K562 (cell line): ENCODE measurements around the gene GNAL. TPM values are rescaled to one million over a fixed set of nuclear protein-coding genes. Genes with fewer than 3 reads are reported as not detected.

Experiments used
- ATF3 ChIP-seq, 2 experiments: fragments of 450-650 bp in 1 of 2; sonication (generic) in 1 of 2; formaldehyde crosslinking in 1 of 2; IDR thresholded peaks in 1 of 2; conservative IDR thresholded peaks in 1 of 2; 2 replicates each; pipeline versions ENCODE4 v1.6.1 to v1.8.1; 2016 to 2023; ENCODE audit warnings: mild to moderate bottlenecking in 2 of 2, moderate library complexity in 2 of 2, inconsistent platforms in 1 of 2, missing genetic modification reagents in 1 of 2
- ATF4 ChIP-seq: fragments of 450-650 bp; formaldehyde crosslinking; IDR thresholded peaks from 2 replicates; pipeline ENCODE4 v1.4.0; 2022; ENCODE audit warnings: mild to moderate bottlenecking, moderate library complexity
- CREM ChIP-seq: IDR thresholded peaks from 2 replicates; pipeline ENCODE4 v1.6.1; 2014; ENCODE audit warnings: antibody characterized with exemption, low read depth
- GATAD2B ChIP-seq: fragments of 450-650 bp; IDR thresholded peaks from 2 replicates; pipeline ENCODE4 v1.6.1; 2017; ENCODE audit warnings: mild to moderate bottlenecking, borderline replicate concordance
- GTF2B ChIP-seq: IDR thresholded peaks from 2 replicates; pipeline ENCODE4 v1.6.1; 2011; ENCODE audit not compliant: insufficient read length; ENCODE audit errors: extremely low read depth
- GTF3C2 ChIP-seq: IDR thresholded peaks from 3 replicates; pipeline ENCODE4 v1.6.1; 2011; ENCODE audit warnings: borderline replicate concordance, mild to moderate bottlenecking, moderate library complexity; ENCODE audit not compliant: insufficient read length; ENCODE audit errors: extremely low read depth
- KDM5B ChIP-seq: fragments of 200-600 bp; sonication (generic); IDR thresholded peaks from 2 replicates; pipeline ENCODE4 v1.6.1; 2012; ENCODE audit warnings: low read depth, mild to moderate bottlenecking, moderate library complexity, low read length, control low read depth, inconsistent platforms; ENCODE audit not compliant: insufficient replicate concordance
- NFIC ChIP-seq: fragments of 450-650 bp; IDR thresholded peaks from 2 replicates; pipeline ENCODE4 v1.6.1; 2017; ENCODE audit warnings: mild to moderate bottlenecking, inconsistent platforms
- NONO ChIP-seq, 2 experiments: fragments of 200-400 bp in 1 of 2; fragments of 450-650 bp in 1 of 2; formaldehyde crosslinking in 1 of 2; IDR thresholded peaks; 2 replicates each; pipeline ENCODE4 v1.6.1; 2017; ENCODE audit warnings: low read depth in 2 of 2, mild to moderate bottlenecking in 2 of 2, moderate library complexity in 2 of 2, low read length in 1 of 2
- POLR2B ChIP-seq: fragments of 450-650 bp; IDR thresholded peaks from 2 replicates; pipeline ENCODE4 v1.6.1; 2018; ENCODE audit warnings: low read depth; ENCODE audit not compliant: partially characterized antibody
- RBFOX2 ChIP-seq: fragments of 200-400 bp; formaldehyde crosslinking; IDR thresholded peaks from 2 replicates; pipeline ENCODE4 v1.6.1; 2017; ENCODE audit warnings: low read depth, mild to moderate bottlenecking, low read length, moderate library complexity
- SP1 ChIP-seq: sonication (generic); formaldehyde crosslinking; IDR thresholded peaks from 2 replicates; pipeline ENCODE4 v1.8.1; 2022; ENCODE audit warnings: mild to moderate bottlenecking, missing genetic modification reagents
- SUPT5H ChIP-seq: fragments of 450-650 bp; IDR thresholded peaks from 2 replicates; pipeline ENCODE4 v1.6.1; 2016
- ZBTB33 ChIP-seq: sonication (generic); formaldehyde crosslinking; IDR thresholded peaks from 2 replicates; pipeline ENCODE4 v1.8.1; 2023; ENCODE audit warnings: mild to moderate bottlenecking, missing genetic modification reagents
- ZNF12 ChIP-seq: sonication (generic); formaldehyde crosslinking; IDR thresholded peaks from 2 replicates; pipeline ENCODE4 v1.4.0; 2020; ENCODE audit warnings: mild to moderate bottlenecking, missing genetic modification reagents
- ZNF232 ChIP-seq: sonication (generic); formaldehyde crosslinking; IDR thresholded peaks from 2 replicates; pipeline ENCODE4 v1.8.0; 2022; ENCODE audit warnings: mild to moderate bottlenecking, missing genetic modification reagents
- ZNF277 ChIP-seq: fragments of 250-450 bp; sonication (Bioruptor Pico); IDR thresholded peaks from 2 replicates; pipeline ENCODE4 v1.8.0; 2022; ENCODE audit warnings: inconsistent platforms, mild to moderate bottlenecking, moderate library complexity, borderline replicate concordance
- ZNF586 ChIP-seq: fragments of 450-650 bp; formaldehyde crosslinking; conservative IDR thresholded peaks from 2 replicates; pipeline ENCODE4 v1.4.0; 2020; ENCODE audit warnings: mild to moderate bottlenecking, moderate library complexity
- polyA plus RNA-seq, 8 experiments: library from polyadenylated mRNA; depleted of rRNA in 4 of 8; stranded (reverse) in 5 of 8; unstranded in 3 of 8; fragments of >200 nt; fragmentation: Nextera tagmentation in 2 of 8; fragmentation: Illumina TruSeq in 1 of 8; extraction: Ambion mirVana in 2 of 8; extraction: Trizol in 1 of 8; gene quantifications; 2 replicates each; pipeline versions ENCODE4 v1.2.1 to v1.2.3, GENCODE V29; 2011 to 2014; ENCODE audit warnings: inconsistent platforms in 1 of 8, missing spikeins in 1 of 8
- total RNA-seq, 7 experiments: library from RNA; depleted of rRNA in 6 of 7; stranded (reverse); fragments of >200 nt in 6 of 7; fragmentation: Illumina TruSeq in 2 of 7; extraction: Trizol in 2 of 7; gene quantifications; 2 replicates each; pipeline versions ENCODE4 v1.2.1 to v1.2.3, GENCODE V29; 2011 to 2021; ENCODE audit warnings: low replicate concordance in 1 of 7

The GNAL gene
- total and polyA plus RNA-seq, 9 of the 15 experiments (the other 6 are each of a cell fraction or from before 2014, with no cell fraction given) = under 0.01 to 0.10 (median 0.01) TPM; not detected in 5

- TF ChIP-seq ATF3 (IDR thresholded peaks at IDR 0.05) (peak; percentile 39; the same call in 1 of the 2 replicates), ATF3 (CRISPR knock-in tag; conservative IDR thresholded peaks at IDR 0.05) (no peak), SUPT5H (no peak), NFIC (peak; percentile 84), RBFOX2 (no peak), GTF3C2 (no peak), POLR2B (no peak), ATF4 (CRISPR knock-in tag) (no peak), KDM5B (no peak), ZBTB33 (CRISPR knock-in tag) (no peak), ZNF277 (no peak), ZNF232 (CRISPR knock-in tag) (no peak), NONO (IDR thresholded peaks at IDR 0.05; ENCODE audit: low read depth in 2 of 2, low read length in 1 of 2) (peak in 1 of 2 experiments; percentile 73; a peak in 1 of 4 replicates), SP1 (CRISPR knock-in tag) (no peak), CREM (peak; percentile 72), GATAD2B (peak; percentile 66; the same call in 1 of the 2 replicates), GTF2B (no peak), ZNF586 (no peak), ZNF12 (CRISPR knock-in tag) (no peak)
Observed at GRCh38 chr18:11925800-11926481, 236.9 kb downstream of the GNAL start (continued).
